GM18858 (cell line): ENCODE data around the gene URGCP.

Experiments used
- ATAC-seq: cut with Tn5 transposase; IDR thresholded peaks from one replicate; pipeline ENCODE4 v1.9.1; 2021; ENCODE audit not compliant: unreplicated experiment

Gene URGCP

GRCh38 chr7:43876976-43877745 is 29.2 kb downstream of the URGCP start:
- no peak for ATAC-seq

- no peak for ATAC-seq
Observed at GRCh38 chr7:43876241-43876640, 30.2 kb downstream of the URGCP start.

- ATAC-seq = no peak
Observed at GRCh38 chr7:43873300-43873699, 33.1 kb downstream of the URGCP start.

GRCh38 chr7:43872406-43873110 is 33.8 kb downstream of the URGCP start:
- no peak for ATAC-seq

- ATAC-seq = no peak
Observed at GRCh38 chr7:43871064-43871463, 35.3 kb downstream of the URGCP start.

GRCh38 chr7:43870316-43870715 is 36.1 kb downstream of the URGCP start:
- no peak for ATAC-seq

GRCh38 chr7:43869867-43870240 is 36.5 kb downstream of the URGCP start:
- ATAC-seq = peak; percentile 8

- peak; percentile 79 for ATAC-seq
Observed at GRCh38 chr7:43869006-43869866, 37.2 kb downstream of the URGCP start, which contains the start of gene MRPS24. Gene MRPS24 (minus strand): TSS chr7:43869517. CDS start chr7:43869495, 22 bp downstream.

GRCh38 chr7:43868681-43869005 is 37.8 kb downstream of the URGCP start:
- ATAC-seq = no peak

- ATAC-seq = no peak
Observed at GRCh38 chr7:43868181-43868580, 38.2 kb downstream of the URGCP start.

- ATAC-seq = no peak
Observed at GRCh38 chr7:43865277-43865676, 41.1 kb downstream of the URGCP start.

GRCh38 chr7:43864126-43864525 is 42.3 kb downstream of the URGCP start:
- no peak for ATAC-seq

GRCh38 chr7:43856996-43857395 is 49.4 kb downstream of the URGCP start:
- ATAC-seq = no peak

- ATAC-seq = no peak
Observed at GRCh38 chr7:43856316-43856715, 50.1 kb downstream of the URGCP start.

GRCh38 chr7:43855176-43855575 is 51.2 kb downstream of the URGCP start:
- ATAC-seq = no peak

GRCh38 chr7:43851805-43852204 is 54.6 kb downstream of the URGCP start:
- ATAC-seq = no peak

- ATAC-seq = no peak
Observed at GRCh38 chr7:43850348-43851116, 55.9 kb downstream of the URGCP start.

- ATAC-seq = no peak
Observed at GRCh38 chr7:43849047-43849446, 57.3 kb downstream of the URGCP start.

GRCh38 chr7:43847496-43847895 is 58.9 kb downstream of the URGCP start:
- ATAC-seq = no peak

- no peak for ATAC-seq
Observed at GRCh38 chr7:43844662-43845061, 61.7 kb downstream of the URGCP start.

- no peak for ATAC-seq
Observed at GRCh38 chr7:43844257-43844656, 62.1 kb downstream of the URGCP start.
